K562 (cell line): ENCODE data around the gene VEGFB. TPM values are rescaled to one million over a fixed set of nuclear protein-coding genes. Genes with fewer than 3 reads are reported as not detected.

ENCODE experiments used
- HIVEP1 ChIP-seq: fragments of 250-450 bp; sonication (Bioruptor Pico); IDR thresholded peaks from 2 replicates; pipeline ENCODE4 v1.4.0; 2020; ENCODE audit warnings: mild to moderate bottlenecking
- PHF20 ChIP-seq: fragments of 450-650 bp; IDR thresholded peaks from 2 replicates; pipeline ENCODE4 v1.6.1; 2018; ENCODE audit not compliant: partially characterized antibody
- POLR2AphosphoS2 ChIP-seq: IDR thresholded peaks from 2 replicates; pipeline ENCODE4 v1.6.1; 2012; ENCODE audit warnings: low read length, improper control_type of control experiment
- POLR2AphosphoS5 ChIP-seq: IDR thresholded peaks from 2 replicates; pipeline ENCODE4 v1.6.1; 2011; ENCODE audit warnings: mild to moderate bottlenecking, low read depth, low read length, moderate library complexity; ENCODE audit not compliant: control insufficient read depth, insufficient read depth
- POLR2G ChIP-seq: fragments of 200-400 bp; formaldehyde crosslinking; IDR thresholded peaks from 2 replicates; pipeline ENCODE4 v1.6.1; 2017; ENCODE audit warnings: low read depth, mild to moderate bottlenecking, antibody characterized with exemption, low read length, moderate library complexity
- RBFOX2 ChIP-seq: fragments of 200-400 bp; formaldehyde crosslinking; IDR thresholded peaks from 2 replicates; pipeline ENCODE4 v1.6.1; 2017; ENCODE audit warnings: low read depth, mild to moderate bottlenecking, low read length, moderate library complexity
- RBM22 ChIP-seq: fragments of 200-400 bp; formaldehyde crosslinking; IDR thresholded peaks from 2 replicates; pipeline ENCODE4 v1.6.1; 2018; ENCODE audit warnings: low read length, low read depth; ENCODE audit not compliant: poor library complexity, severe bottlenecking
- XRCC5 ChIP-seq: fragments of 200-400 bp; formaldehyde crosslinking; IDR thresholded peaks from 2 replicates; pipeline ENCODE4 v1.6.1; 2017; ENCODE audit warnings: low read depth, mild to moderate bottlenecking, low read length
- ZNF263 ChIP-seq: sonication (generic); formaldehyde crosslinking; IDR thresholded peaks from 2 replicates; pipeline ENCODE4 v1.8.0; 2022; ENCODE audit warnings: mild to moderate bottlenecking, missing genetic modification reagents, borderline replicate concordance
- ZNF445 ChIP-seq: fragments of 250-450 bp; sonication (Bioruptor Pico); IDR thresholded peaks from 2 replicates; pipeline ENCODE4 v1.4.0; 2020; ENCODE audit warnings: low read depth, mild to moderate bottlenecking, moderate library complexity
- polyA plus RNA-seq, 8 experiments: library from polyadenylated mRNA; depleted of rRNA in 4 of 8; stranded (reverse) in 5 of 8; unstranded in 3 of 8; fragments of >200 nt; fragmentation: Nextera tagmentation in 2 of 8; fragmentation: Illumina TruSeq in 1 of 8; extraction: Ambion mirVana in 2 of 8; extraction: Trizol in 1 of 8; gene quantifications; 2 replicates each; pipeline versions ENCODE4 v1.2.1 to v1.2.3, GENCODE V29; 2011 to 2014; ENCODE audit warnings: inconsistent platforms in 1 of 8, missing spikeins in 1 of 8
- total RNA-seq, 7 experiments: library from RNA; depleted of rRNA in 6 of 7; stranded (reverse); fragments of >200 nt in 6 of 7; fragmentation: Illumina TruSeq in 2 of 7; extraction: Trizol in 2 of 7; gene quantifications; 2 replicates each; pipeline versions ENCODE4 v1.2.1 to v1.2.3, GENCODE V29; 2011 to 2021; ENCODE audit warnings: low replicate concordance in 1 of 7
- TF ChIP-seq, protein P1 (sequence below): fragments of 450-650 bp; IDR thresholded peaks from 2 replicates; pipeline ENCODE4 v1.7.1; 2018; ENCODE audit warnings: mild to moderate bottlenecking, low read depth; ENCODE audit not compliant: partially characterized antibody
- TF ChIP-seq, protein P2 (sequence below): sonication (generic); formaldehyde crosslinking; IDR thresholded peaks from 2 replicates; pipeline ENCODE4 v1.8.1; 2023; ENCODE audit warnings: mild to moderate bottlenecking, missing genetic modification reagents
- TF ChIP-seq, protein P3 (sequence below): fragments of 200-800 bp; sonication (Bioruptor generic); IDR thresholded peaks from 2 replicates; pipeline ENCODE4 v1.6.1; 2016; ENCODE audit warnings: missing genetic modification characterization, missing compliant biosample characterization
- TF ChIP-seq, protein P4 (sequence below): fragments of 450-650 bp; formaldehyde crosslinking; IDR thresholded peaks from 2 replicates; pipeline ENCODE4 v1.4.0; 2022; ENCODE audit warnings: missing genetic modification characterization
- TF ChIP-seq, protein P5 (sequence below): fragments of 250-450 bp; sonication (Bioruptor Pico); IDR thresholded peaks from 2 replicates; pipeline ENCODE4 v1.5.0; 2021

Gene VEGFB
- total and polyA plus RNA-seq, 9 of the 15 experiments (the other 6 are each of a cell fraction or from before 2014, with no cell fraction given): 11.0 to 83.4 (median 25.7) TPM

DNA sequence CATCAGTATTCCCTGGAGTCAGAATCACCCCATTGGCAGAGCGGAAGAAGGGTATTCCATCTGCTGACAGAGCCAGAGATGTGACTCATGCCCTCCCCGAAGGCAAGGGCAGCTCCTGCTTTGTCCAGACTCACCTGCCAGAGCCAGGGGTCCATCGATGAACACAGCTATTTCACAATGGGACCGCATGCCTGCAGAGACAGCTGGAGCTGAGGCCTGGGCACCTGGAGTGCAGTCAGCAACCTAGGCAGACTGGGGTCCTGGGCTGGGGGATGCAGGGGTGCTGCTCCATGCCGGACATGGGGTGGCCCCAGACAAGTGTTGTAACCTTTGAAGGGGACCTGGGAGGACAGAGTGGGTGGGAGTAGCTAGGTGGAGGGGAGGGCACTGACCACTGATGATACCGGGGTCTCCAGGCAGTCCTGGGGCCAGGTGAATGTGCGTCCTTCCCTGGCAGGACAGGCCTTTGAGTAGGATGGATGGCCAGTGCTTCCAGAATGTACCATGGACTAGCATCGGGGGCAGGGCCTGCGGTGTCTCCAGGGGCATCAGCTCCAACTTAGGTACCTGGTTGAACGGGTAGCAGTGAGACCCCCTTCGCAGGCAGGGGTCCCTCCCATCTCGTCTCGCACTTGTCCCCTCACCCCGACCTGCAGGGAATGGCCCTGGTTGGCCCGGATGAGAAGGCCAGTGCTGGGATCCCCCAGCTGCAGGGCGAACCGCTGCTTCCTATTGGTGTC is 10.1 kb upstream of the VEGFB start (continued):
- no peak for TF ChIP-seq XRCC5
- TF ChIP-seq, protein P1, sequence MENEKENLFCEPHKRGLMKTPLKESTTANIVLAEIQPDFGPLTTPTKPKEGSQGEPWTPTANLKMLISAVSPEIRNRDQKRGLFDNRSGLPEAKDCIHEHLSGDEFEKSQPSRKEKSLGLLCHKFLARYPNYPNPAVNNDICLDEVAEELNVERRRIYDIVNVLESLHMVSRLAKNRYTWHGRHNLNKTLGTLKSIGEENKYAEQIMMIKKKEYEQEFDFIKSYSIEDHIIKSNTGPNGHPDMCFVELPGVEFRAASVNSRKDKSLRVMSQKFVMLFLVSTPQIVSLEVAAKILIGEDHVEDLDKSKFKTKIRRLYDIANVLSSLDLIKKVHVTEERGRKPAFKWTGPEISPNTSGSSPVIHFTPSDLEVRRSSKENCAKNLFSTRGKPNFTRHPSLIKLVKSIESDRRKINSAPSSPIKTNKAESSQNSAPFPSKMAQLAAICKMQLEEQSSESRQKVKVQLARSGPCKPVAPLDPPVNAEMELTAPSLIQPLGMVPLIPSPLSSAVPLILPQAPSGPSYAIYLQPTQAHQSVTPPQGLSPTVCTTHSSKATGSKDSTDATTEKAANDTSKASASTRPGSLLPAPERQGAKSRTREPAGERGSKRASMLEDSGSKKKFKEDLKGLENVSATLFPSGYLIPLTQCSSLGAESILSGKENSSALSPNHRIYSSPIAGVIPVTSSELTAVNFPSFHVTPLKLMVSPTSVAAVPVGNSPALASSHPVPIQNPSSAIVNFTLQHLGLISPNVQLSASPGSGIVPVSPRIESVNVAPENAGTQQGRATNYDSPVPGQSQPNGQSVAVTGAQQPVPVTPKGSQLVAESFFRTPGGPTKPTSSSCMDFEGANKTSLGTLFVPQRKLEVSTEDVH: peak; percentile 31
- TF ChIP-seq PHF20: no peak
- TF ChIP-seq, protein P2, sequence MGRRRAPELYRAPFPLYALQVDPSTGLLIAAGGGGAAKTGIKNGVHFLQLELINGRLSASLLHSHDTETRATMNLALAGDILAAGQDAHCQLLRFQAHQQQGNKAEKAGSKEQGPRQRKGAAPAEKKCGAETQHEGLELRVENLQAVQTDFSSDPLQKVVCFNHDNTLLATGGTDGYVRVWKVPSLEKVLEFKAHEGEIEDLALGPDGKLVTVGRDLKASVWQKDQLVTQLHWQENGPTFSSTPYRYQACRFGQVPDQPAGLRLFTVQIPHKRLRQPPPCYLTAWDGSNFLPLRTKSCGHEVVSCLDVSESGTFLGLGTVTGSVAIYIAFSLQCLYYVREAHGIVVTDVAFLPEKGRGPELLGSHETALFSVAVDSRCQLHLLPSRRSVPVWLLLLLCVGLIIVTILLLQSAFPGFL (CRISPR knock-in tag): no peak
- TF ChIP-seq POLR2AphosphoS5: peak; percentile 55
- no peak for TF ChIP-seq HIVEP1 (CRISPR knock-in tag)
- TF ChIP-seq, protein P3, sequence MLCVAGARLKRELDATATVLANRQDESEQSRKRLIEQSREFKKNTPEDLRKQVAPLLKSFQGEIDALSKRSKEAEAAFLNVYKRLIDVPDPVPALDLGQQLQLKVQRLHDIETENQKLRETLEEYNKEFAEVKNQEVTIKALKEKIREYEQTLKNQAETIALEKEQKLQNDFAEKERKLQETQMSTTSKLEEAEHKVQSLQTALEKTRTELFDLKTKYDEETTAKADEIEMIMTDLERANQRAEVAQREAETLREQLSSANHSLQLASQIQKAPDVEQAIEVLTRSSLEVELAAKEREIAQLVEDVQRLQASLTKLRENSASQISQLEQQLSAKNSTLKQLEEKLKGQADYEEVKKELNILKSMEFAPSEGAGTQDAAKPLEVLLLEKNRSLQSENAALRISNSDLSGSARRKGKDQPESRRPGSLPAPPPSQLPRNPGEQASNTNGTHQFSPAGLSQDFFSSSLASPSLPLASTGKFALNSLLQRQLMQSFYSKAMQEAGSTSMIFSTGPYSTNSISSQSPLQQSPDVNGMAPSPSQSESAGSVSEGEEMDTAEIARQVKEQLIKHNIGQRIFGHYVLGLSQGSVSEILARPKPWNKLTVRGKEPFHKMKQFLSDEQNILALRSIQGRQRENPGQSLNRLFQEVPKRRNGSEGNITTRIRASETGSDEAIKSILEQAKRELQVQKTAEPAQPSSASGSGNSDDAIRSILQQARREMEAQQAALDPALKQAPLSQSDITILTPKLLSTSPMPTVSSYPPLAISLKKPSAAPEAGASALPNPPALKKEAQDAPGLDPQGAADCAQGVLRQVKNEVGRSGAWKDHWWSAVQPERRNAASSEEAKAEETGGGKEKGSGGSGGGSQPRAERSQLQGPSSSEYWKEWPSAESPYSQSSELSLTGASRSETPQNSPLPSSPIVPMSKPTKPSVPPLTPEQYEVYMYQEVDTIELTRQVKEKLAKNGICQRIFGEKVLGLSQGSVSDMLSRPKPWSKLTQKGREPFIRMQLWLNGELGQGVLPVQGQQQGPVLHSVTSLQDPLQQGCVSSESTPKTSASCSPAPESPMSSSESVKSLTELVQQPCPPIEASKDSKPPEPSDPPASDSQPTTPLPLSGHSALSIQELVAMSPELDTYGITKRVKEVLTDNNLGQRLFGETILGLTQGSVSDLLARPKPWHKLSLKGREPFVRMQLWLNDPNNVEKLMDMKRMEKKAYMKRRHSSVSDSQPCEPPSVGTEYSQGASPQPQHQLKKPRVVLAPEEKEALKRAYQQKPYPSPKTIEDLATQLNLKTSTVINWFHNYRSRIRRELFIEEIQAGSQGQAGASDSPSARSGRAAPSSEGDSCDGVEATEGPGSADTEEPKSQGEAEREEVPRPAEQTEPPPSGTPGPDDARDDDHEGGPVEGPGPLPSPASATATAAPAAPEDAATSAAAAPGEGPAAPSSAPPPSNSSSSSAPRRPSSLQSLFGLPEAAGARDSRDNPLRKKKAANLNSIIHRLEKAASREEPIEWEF: no peak
- peak; percentile 56 for TF ChIP-seq RBM22
- no peak for TF ChIP-seq ZNF445
- TF ChIP-seq, protein P4, sequence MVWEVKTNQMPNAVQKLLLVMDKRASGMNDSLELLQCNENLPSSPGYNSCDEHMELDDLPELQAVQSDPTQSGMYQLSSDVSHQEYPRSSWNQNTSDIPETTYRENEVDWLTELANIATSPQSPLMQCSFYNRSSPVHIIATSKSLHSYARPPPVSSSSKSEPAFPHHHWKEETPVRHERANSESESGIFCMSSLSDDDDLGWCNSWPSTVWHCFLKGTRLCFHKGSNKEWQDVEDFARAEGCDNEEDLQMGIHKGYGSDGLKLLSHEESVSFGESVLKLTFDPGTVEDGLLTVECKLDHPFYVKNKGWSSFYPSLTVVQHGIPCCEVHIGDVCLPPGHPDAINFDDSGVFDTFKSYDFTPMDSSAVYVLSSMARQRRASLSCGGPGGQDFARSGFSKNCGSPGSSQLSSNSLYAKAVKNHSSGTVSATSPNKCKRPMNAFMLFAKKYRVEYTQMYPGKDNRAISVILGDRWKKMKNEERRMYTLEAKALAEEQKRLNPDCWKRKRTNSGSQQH (CRISPR knock-in tag): peak; percentile 63; the same call in 1 of the 2 replicates
- TF ChIP-seq ZNF263 (CRISPR knock-in tag): no peak
- peak; percentile 68; the same call in 1 of the 2 replicates for TF ChIP-seq RBFOX2
- TF ChIP-seq, protein P5, sequence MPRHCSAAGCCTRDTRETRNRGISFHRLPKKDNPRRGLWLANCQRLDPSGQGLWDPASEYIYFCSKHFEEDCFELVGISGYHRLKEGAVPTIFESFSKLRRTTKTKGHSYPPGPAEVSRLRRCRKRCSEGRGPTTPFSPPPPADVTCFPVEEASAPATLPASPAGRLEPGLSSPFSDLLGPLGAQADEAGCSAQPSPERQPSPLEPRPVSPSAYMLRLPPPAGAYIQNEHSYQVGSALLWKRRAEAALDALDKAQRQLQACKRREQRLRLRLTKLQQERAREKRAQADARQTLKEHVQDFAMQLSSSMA (CRISPR knock-in tag): 0 out of 2 replicates have a peak, but pooled peaks have one; percentile 26
- peak; percentile 75; the same call in 1 of the 2 replicates for TF ChIP-seq POLR2AphosphoS2
- peak; percentile 81 for TF ChIP-seq POLR2G
